ENCODE measurements around the gene LHPP.

DNA sequence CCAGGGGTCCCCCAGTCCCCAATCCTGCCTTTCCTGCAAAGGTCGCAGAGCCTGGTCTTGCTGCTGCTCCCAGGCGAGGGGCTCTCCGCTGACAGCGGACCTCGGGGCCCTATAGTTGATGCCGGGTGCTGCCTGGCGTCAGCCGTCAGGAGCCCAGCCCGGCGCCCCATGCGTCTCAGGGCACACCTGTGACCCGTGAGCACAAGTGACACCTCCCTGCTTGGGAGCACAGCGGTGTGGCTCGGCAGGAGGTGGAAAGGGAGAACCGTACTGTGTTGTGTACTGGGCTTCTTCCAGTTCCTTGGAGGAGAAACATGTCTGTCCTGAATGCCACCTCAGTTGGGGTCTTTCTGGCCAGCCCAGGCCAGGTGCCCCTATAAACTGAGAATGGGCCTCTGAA is 56.7 kb downstream of the LHPP start:
- TF ChIP-seq POLR2AphosphoS5 (IDR thresholded peaks at IDR 0.05; ENCODE audit: borderline replicate concordance, low read depth, low read length) (no peak), FOXP2 (optimal IDR thresholded peaks at IDR 0.05; ENCODE audit: control extremely low read depth, extremely low read length, insufficient read depth) (no peak), EZH2 (IDR thresholded peaks at IDR 0.05) (no peak)

All from SK-N-MC (cell line).